ENCODE results near the gene TP53TG3C. TPM values are rescaled to one million over a fixed set of nuclear protein-coding genes. Genes with fewer than 3 reads are reported as not detected.
"Not testable (repeated sequence)": the region's sequence is repeated elsewhere in the genome, so short reads cannot be mapped to it uniquely, and the experiment has no call there.

TP53TG3C gene
- total RNA-seq: not detected
- long read RNA-seq: 0 reads

- ATAC-seq (ENCODE audit: poor library complexity); intact Hi-C loops (cut with DNase I); DNase-seq: not testable (repeated sequence)
Measured at GRCh38 chr16:33193926-33194325, at the start of gene TP53TG3C. TP53TG3C (plus strand) TSS chr16:33194226; CDS start chr16:33194294, 68 bp downstream.

Other genes starting within 250 kb of the TP53TG3C start
- gene TP53TG3E, start 110.1 kb downstream of the TP53TG3C start, total RNA-seq: not detected
- not detected for gene TP53TG3B, start 166.6 kb downstream of the TP53TG3C start, total RNA-seq